ENCODE measurements around the gene IKZF1. TPM values are rescaled to one million over a fixed set of nuclear protein-coding genes. Genes with fewer than 3 reads are reported as not detected.

The IKZF1 gene
- total RNA-seq, 1 experiment from 2014 or later, result 0.77 TPM

GRCh38 chr7:50296799-50297198, 7.7 kb upstream of the IKZF1 start:
- CTCF ChIA-PET, result no interaction called here
- in situ Hi-C loops (cut with HindIII; ENCODE audit: low pct_unique_long_range_greater_than_20kb, low sequenced_read_pairs) (no loop called here), intact Hi-C loops (cut with micrococcal nuclease; ENCODE audit: unreplicated experiment) (loop anchor here (10.0 kb wide), 1 partner anchor 58 kb away; no protein-coding TSS in a partner anchor)
- DNase-seq (ENCODE audit: low read depth, low spot score) (no peak), ATAC-seq (no peak)
- no TSS peak for BruUV-seq (replicated peaks)
- no peak overlapping the region for H3K27ac ChIP-seq (ENCODE audit: low read length)
- no peaks in the 10 kb centered on the region for H3K36me3 ChIP-seq (ENCODE audit: control insufficient read depth, insufficient read depth, low read length)
- H3K4me3 ChIP-seq (ENCODE audit: low read depth in 2 of 2, low read length in 2 of 2), result no peak overlapping the region
- H3K27me3 ChIP-seq (ENCODE audit: control insufficient read depth, insufficient read depth, low read length), result peaks cover 29% of the 10 kb centered on the region
- no peaks in the 10 kb centered on the region for H3K4me1 ChIP-seq (ENCODE audit: control insufficient read depth, insufficient read depth, low read length)
- H3K9me3 ChIP-seq (ENCODE audit: control insufficient read depth, insufficient read depth, low read depth, low read length), result no peaks in the 10 kb centered on the region
- POLR2A ChIA-PET, result no interaction called here
- TF ChIP-seq CTCF (IDR thresholded peaks at IDR 0.05) (no peak), TCF7L2 (IDR thresholded peaks at IDR 0.05; ENCODE audit: low read depth, low read length) (no peak), POLR2AphosphoS5 (IDR thresholded peaks at IDR 0.05; ENCODE audit: low read depth, low read length) (no peak), REST (IDR thresholded peaks at IDR 0.05; ENCODE audit: insufficient read depth in 1 of 2, low read depth in 2 of 2, low read length in 1 of 2) (no peak), SIN3A (IDR thresholded peaks at IDR 0.05; ENCODE audit: borderline replicate concordance, insufficient read depth, low read depth, low read length) (no peak)

GRCh38 chr7:50298811-50299562, 5.5 kb upstream of the IKZF1 start:
- intact Hi-C loops (cut with micrococcal nuclease; ENCODE audit: unreplicated experiment) (loop anchor here (10.0 kb wide), 1 partner anchor 56 kb away; no protein-coding TSS in a partner anchor), in situ Hi-C loops (cut with HindIII; ENCODE audit: low pct_unique_long_range_greater_than_20kb, low sequenced_read_pairs) (no loop called here)
- no peak for ATAC-seq
- Histone ChIP-seq H3K27ac (ENCODE audit: low read length) (no peak overlapping the region), H3K9me3 (ENCODE audit: control insufficient read depth, insufficient read depth, low read depth, low read length) (no peaks in the 10 kb centered on the region), H3K4me3 (ENCODE audit: low read depth in 2 of 2, low read length in 2 of 2) (no peak overlapping the region), H3K36me3 (ENCODE audit: control insufficient read depth, insufficient read depth, low read length) (no peaks in the 10 kb centered on the region), H3K4me1 (ENCODE audit: control insufficient read depth, insufficient read depth, low read length) (no peaks in the 10 kb centered on the region), H3K27me3 (ENCODE audit: control insufficient read depth, insufficient read depth, low read length) (peaks cover 40% of the 10 kb centered on the region)
- DNase-seq (ENCODE audit: low read depth, low spot score), result no peak
- CTCF ChIA-PET, result no interaction called here
- BruUV-seq (replicated peaks), result no TSS peak
- TF ChIP-seq CTCF (IDR thresholded peaks at IDR 0.05) (no peak), SIN3A (IDR thresholded peaks at IDR 0.05; ENCODE audit: borderline replicate concordance, insufficient read depth, low read depth, low read length) (no peak), POLR2AphosphoS5 (IDR thresholded peaks at IDR 0.05; ENCODE audit: low read depth, low read length) (no peak), REST (IDR thresholded peaks at IDR 0.05; ENCODE audit: insufficient read depth in 1 of 2, low read depth in 2 of 2, low read length in 1 of 2) (no peak), TCF7L2 (IDR thresholded peaks at IDR 0.05; ENCODE audit: low read depth, low read length) (no peak)
- POLR2A ChIA-PET, result no interaction called here
